NOMO-1 (cell line): ENCODE data around the gene PROS1.
"Not testable (repeated sequence)": the region's sequence is repeated elsewhere in the genome, so short reads cannot be mapped to it uniquely, and the experiment has no call there.

Experiments used
- DNase-seq, 2 experiments: peaks; one replicate each; lab custom pipeline; 2025; ENCODE audit not compliant: unreplicated experiment in 2 of 2; lab: John Stamatoyannopoulos, UW

The PROS1 gene

DNA sequence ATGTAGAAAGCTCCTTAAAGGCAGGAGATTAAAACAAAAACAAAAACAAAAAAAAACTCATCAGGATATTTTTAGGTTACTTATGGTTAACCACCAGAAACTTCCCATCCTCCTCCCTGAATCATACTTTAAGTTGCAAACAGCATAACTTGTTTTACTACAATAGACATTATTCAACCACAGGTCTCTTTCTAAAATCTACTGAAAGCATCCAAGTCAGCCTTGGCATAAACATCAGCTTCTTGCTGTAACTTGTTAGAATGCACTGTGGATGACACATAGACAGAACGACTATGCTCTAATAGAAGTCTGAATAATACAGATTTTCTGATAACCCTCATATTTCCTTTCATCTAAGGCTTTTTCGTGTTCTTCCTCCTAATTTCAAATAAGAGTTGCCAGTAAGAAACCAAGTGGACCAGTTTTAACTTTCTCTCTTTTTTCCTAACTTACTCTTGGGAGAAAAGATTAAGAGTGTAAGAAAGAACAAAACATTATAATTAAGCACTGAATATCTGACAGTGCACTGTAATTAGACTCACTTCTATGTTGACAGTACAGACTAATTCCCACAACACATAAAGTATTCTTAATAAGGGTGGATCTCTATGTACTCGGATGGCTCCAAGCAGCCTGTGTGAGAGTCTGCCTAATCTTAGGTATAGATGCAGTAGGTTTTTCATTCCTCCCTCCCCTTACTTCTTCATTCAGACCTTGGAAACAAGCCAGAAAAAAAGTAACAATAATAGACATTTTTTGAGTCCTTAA lies 95.3 kb downstream of the PROS1 start:
- DNase-seq = not testable (repeated sequence)

DNA sequence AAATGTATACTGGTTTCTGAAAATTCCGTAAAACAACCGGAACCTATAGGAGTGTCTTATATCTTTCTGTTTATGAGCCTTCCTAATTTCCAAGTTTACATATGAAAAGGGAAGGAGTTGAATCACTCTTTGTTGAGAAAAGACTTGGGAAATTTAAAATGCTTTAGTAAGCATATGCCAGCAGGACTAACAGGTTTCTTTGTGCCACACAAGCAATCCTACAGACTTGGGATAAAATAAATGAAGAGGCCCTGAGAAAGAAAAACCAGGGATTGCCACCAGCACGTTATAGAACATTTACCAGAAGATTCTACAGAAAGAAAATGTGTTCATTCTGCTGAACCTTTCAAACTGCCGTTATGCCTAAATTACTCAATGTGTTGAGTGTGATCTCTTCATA lies 96.3 kb downstream of the PROS1 start:
- not testable (repeated sequence) for DNase-seq

DNA sequence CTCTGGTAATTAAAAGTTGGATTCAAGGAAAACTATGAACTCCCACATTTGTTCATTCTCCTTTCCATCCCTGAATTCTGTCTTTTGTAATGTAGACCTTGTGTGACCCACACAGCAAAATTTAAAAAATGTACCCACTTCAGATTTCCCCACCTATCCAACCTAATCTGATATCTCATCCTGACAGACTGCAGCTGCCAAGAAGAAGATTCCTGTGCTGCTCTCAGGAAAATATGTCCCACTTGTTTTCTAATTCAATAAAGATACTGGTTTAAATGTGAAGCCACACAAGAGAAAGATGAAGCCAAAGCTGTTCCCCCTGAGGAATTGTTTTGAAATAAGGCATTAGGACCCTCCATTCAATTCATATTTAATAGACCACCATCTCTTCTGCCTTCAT lies 100.3 kb downstream of the PROS1 start:
- not testable (repeated sequence) for DNase-seq

DNA sequence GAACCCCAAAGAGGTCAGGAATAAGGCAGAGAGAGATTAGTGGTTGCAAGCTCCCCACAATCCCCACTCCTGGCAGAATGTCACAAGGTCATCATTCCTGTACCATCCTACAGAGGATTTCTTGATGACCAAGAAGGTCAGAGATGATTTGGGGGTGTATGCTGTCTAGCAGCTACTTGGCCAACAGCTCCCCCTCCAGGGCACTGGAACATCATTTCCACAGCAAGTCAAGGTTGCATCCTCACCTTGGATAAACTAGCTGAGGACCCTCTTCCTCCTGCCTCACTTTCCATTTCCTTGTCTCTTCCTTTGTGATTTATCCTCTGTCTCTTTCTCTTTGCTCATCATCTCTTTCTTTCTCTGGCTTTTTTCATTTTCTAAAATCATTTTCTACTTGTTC lies 106.3 kb downstream of the PROS1 start:
- DNase-seq = no peak

DNA sequence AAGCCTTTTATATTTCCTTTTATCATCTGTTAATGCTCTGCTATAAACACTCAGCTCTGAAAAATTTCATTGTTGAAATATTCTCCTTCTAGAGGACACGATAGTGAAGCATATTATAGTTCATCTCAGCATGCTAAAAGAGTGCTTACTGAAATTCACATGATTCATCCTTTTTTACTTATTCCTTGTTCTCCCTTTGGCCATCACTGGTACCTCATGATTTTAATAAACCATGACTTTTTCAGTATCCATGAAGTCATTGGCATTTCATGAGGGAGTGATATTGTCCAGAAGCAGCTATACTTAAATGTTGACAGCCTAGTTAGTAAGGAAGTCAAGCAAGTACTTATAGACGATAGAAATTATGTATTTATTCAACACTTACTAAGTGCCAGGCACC lies 112.7 kb downstream of the PROS1 start:
- DNase-seq = no peak

DNA sequence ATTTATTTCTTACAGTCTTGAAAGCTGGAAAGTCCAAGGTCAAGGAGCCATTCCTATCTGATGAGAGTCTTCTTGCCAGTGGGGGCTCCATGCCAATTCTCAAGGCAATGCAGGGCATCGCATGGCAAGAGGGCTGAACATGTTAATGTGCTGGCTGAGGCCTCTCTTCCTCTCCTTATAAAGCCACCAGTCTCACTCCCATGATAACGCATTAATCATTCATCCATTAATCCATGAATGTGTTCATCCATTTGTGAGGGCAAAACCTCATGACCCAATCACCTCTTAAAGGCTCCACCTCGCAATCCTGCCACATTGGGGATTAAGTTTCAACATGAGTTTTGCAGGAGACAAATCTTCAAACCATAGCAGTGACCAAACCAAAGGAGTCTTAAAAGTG lies 118.3 kb downstream of the PROS1 start:
- DNase-seq = no peak

DNA sequence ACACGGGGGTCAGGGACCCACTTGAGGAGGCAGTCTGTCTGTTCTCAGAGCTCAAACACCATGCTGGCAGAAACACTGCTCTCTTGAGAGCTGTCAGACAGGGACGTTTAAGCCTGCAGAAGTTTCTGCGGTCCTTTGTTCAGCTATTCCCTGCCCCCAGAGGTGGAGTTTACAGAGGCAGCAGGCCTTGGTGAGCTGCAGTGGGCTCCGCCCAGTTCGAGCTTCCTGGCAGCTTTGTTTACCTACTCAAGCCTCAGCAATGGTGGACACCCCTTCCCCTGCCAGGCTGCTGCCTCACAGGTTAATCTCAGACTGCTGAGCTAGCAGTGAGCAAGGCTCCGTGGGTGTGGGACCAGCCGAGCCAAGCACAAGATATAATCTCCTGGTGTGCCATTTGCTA lies 121.5 kb downstream of the PROS1 start:
- not testable (repeated sequence) for DNase-seq

DNA sequence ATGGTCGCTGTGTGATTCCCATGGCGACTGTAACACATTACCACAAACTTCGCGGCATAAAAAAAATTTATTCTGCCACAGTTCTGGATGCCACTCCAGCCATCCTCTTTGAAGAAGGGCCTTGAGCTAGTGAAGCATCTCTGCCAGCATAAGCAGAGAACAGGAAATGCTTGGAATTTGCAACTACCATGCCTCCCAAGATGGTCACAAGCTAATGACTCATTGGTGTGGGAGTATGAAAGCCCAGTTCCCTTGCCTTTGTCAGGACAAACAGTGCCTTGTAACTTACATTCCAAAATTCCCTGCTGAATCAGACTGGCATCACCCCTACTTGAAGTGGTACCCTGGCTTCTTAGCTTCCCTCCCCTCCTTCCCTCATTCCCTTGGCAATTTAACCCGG lies 129.7 kb downstream of the PROS1 start:
- no peak for DNase-seq

DNA sequence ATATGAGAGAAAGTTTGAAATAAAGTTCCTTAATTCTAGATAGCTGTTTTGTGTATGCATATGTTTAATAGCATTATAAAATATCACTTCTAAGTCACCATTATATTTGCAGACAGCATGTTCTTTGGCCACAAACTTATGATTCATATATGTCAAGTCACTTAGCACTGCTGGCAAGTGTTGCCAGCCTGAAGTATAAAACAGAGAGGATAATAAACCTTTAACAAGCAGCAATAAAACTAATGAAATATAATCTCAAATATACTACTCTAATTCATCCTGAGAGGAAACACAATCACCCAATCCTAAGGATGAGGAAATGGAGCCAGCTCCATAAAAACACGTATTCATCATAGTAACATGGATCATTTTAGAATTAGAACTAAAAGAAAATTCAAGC lies 134.5 kb downstream of the PROS1 start:
- not testable (repeated sequence) for DNase-seq
